Fibroblast of skin of scalp (primary cell): ENCODE measurements around the gene ALK.
A peak's percentile ranks its signal among the peaks of the same experiment; 100 is the strongest.

ENCODE experiments used
- DNase-seq: peaks from one replicate; pipeline ENCODE4 v3.0.0-alpha.2; 2013

Gene ALK

GRCh38 chr2:29573147-29573546, 348.2 kb downstream of the ALK start:
- DNase-seq: no peak

- no peak for DNase-seq
Measured at GRCh38 chr2:29570539-29570938, 350.8 kb downstream of the ALK start.

GRCh38 chr2:29567906-29568520, 353.4 kb downstream of the ALK start:
- DNase-seq: no peak

GRCh38 chr2:29563697-29564096, 357.7 kb downstream of the ALK start:
- no peak for DNase-seq

- peak; percentile 59 for DNase-seq
Measured at GRCh38 chr2:29562896-29563295, 358.5 kb downstream of the ALK start.

- no peak for DNase-seq
Measured at GRCh38 chr2:29562319-29562718, 359.1 kb downstream of the ALK start.

GRCh38 chr2:29561628-29562027, 359.8 kb downstream of the ALK start:
- no peak for DNase-seq

- peak; percentile 36 for DNase-seq
Measured at GRCh38 chr2:29561181-29561580, 360.2 kb downstream of the ALK start.

GRCh38 chr2:29560566-29560965, 360.8 kb downstream of the ALK start:
- DNase-seq: no peak

- no peak for DNase-seq
Measured at GRCh38 chr2:29560030-29560429, 361.4 kb downstream of the ALK start.

GRCh38 chr2:29559578-29559977, 361.8 kb downstream of the ALK start:
- no peak for DNase-seq

- DNase-seq: no peak
Measured at GRCh38 chr2:29558097-29558496, 363.3 kb downstream of the ALK start.

- no peak for DNase-seq
Measured at GRCh38 chr2:29557268-29557667, 364.1 kb downstream of the ALK start.

GRCh38 chr2:29549069-29549380, 372.4 kb downstream of the ALK start:
- no peak for DNase-seq

- DNase-seq: no peak
Measured at GRCh38 chr2:29544917-29545316, 376.5 kb downstream of the ALK start.

- no peak for DNase-seq
Measured at GRCh38 chr2:29544031-29544430, 377.4 kb downstream of the ALK start.

- no peak for DNase-seq
Measured at GRCh38 chr2:29535188-29535587, 386.2 kb downstream of the ALK start.

- no peak for DNase-seq
Measured at GRCh38 chr2:29532436-29532835, 388.9 kb downstream of the ALK start.

- DNase-seq: no peak
Measured at GRCh38 chr2:29531626-29532025, 389.8 kb downstream of the ALK start.

- no peak for DNase-seq
Measured at GRCh38 chr2:29530281-29530680, 391.1 kb downstream of the ALK start.

GRCh38 chr2:29528891-29529520, 392.4 kb downstream of the ALK start:
- peak; percentile 57 for DNase-seq

GRCh38 chr2:29528371-29528770, 393.0 kb downstream of the ALK start:
- no peak for DNase-seq

- peak; percentile 15 for DNase-seq
Measured at GRCh38 chr2:29527947-29528346, 393.4 kb downstream of the ALK start.

- DNase-seq: no peak
Measured at GRCh38 chr2:29526587-29527586, 394.5 kb downstream of the ALK start.
